ENCODE results near the gene CD79A. TPM values are rescaled to one million over a fixed set of nuclear protein-coding genes. Genes with fewer than 3 reads are reported as not detected.
A peak's percentile ranks its signal among the peaks of the same experiment; 100 is the strongest.

The CD79A gene
- total RNA-seq, 1 donor from 2014 or later: not detected

- peaks cover 7% of the 10 kb centered on the region for H3K36me3 Mint-ChIP-seq (ENCODE audit: low read depth)
- H3K4me1 Mint-ChIP-seq (ENCODE audit: low read depth): peaks cover 27% of the 10 kb centered on the region
- DNase-seq (ENCODE audit: low spot score): no peak
- H3K4me3 Mint-ChIP-seq (ENCODE audit: unreplicated experiment): no peak overlapping the region
- H3K9me3 Mint-ChIP-seq (ENCODE audit: low read depth): no peaks in the 10 kb centered on the region
- peak overlapping the region; percentile 58 for H3K27ac Mint-ChIP-seq (ENCODE audit: unreplicated experiment)
- TF ChIP-seq, protein P1, sequence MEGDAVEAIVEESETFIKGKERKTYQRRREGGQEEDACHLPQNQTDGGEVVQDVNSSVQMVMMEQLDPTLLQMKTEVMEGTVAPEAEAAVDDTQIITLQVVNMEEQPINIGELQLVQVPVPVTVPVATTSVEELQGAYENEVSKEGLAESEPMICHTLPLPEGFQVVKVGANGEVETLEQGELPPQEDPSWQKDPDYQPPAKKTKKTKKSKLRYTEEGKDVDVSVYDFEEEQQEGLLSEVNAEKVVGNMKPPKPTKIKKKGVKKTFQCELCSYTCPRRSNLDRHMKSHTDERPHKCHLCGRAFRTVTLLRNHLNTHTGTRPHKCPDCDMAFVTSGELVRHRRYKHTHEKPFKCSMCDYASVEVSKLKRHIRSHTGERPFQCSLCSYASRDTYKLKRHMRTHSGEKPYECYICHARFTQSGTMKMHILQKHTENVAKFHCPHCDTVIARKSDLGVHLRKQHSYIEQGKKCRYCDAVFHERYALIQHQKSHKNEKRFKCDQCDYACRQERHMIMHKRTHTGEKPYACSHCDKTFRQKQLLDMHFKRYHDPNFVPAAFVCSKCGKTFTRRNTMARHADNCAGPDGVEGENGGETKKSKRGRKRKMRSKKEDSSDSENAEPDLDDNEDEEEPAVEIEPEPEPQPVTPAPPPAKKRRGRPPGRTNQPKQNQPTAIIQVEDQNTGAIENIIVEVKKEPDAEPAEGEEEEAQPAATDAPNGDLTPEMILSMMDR (IDR thresholded peaks at IDR 0.05): no peak
- H3K27me3 Mint-ChIP-seq (ENCODE audit: low read depth): no peaks in the 10 kb centered on the region
These were observed 10.8 kb downstream of the CD79A start for GRCh38 chr19:41887711-41888382.

DNA sequence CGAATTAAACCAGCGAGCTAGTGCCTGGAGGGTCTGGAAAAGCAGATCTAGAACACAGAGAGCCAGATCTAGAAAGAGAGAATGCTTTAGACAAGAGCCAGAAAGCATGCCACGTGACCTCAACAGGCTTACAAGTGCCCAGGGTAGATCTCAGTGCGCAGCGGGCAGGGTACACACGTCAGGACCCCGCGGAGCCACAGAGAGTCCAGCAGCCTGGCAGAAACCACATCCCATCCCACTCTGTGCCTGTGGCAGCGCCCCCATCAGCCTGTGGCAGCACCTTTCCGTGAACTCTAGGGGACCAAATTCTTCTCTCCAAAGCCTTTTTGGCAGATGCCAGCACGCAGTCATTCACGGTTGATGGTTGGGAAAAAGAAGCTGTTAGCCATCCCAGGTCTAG lies 11.8 kb downstream of the CD79A start:
- peaks cover 8% of the 10 kb centered on the region for H3K36me3 Mint-ChIP-seq (ENCODE audit: low read depth)
- no peak overlapping the region for H3K27ac Mint-ChIP-seq (ENCODE audit: unreplicated experiment)
- H3K9me3 Mint-ChIP-seq (ENCODE audit: low read depth): no peaks in the 10 kb centered on the region
- no peak for DNase-seq (ENCODE audit: low spot score)
- no peak overlapping the region for H3K4me3 Mint-ChIP-seq (ENCODE audit: unreplicated experiment)
- TF ChIP-seq, protein P1 (IDR thresholded peaks at IDR 0.05): no peak
- H3K27me3 Mint-ChIP-seq (ENCODE audit: low read depth): no peaks in the 10 kb centered on the region
- H3K4me1 Mint-ChIP-seq (ENCODE audit: low read depth): peaks cover 27% of the 10 kb centered on the region

- H3K27me3 Mint-ChIP-seq (ENCODE audit: low read depth): no peaks in the 10 kb centered on the region
- no peaks in the 10 kb centered on the region for H3K9me3 Mint-ChIP-seq (ENCODE audit: low read depth)
- peaks cover 11% of the 10 kb centered on the region for H3K36me3 Mint-ChIP-seq (ENCODE audit: low read depth)
- TF ChIP-seq, protein P1 (IDR thresholded peaks at IDR 0.05): no peak
- H3K27ac Mint-ChIP-seq (ENCODE audit: unreplicated experiment): no peak overlapping the region
- peaks cover 24% of the 10 kb centered on the region for H3K4me1 Mint-ChIP-seq (ENCODE audit: low read depth)
- H3K4me3 Mint-ChIP-seq (ENCODE audit: unreplicated experiment): no peak overlapping the region
- DNase-seq (ENCODE audit: low spot score): no peak
These were observed 12.8 kb downstream of the CD79A start for GRCh38 chr19:41889896-41890295.

GRCh38 chr19:41890936-41891335 lies 13.9 kb downstream of the CD79A start:
- TF ChIP-seq, protein P1 (IDR thresholded peaks at IDR 0.05): no peak
- Mint-ChIP-seq H3K4me3 (ENCODE audit: unreplicated experiment) (no peak overlapping the region), H3K36me3 (ENCODE audit: low read depth) (peaks cover 16% of the 10 kb centered on the region), H3K4me1 (ENCODE audit: low read depth) (peaks cover 16% of the 10 kb centered on the region), H3K27ac (ENCODE audit: unreplicated experiment) (no peak overlapping the region), H3K9me3 (ENCODE audit: low read depth) (no peaks in the 10 kb centered on the region), H3K27me3 (ENCODE audit: low read depth) (no peaks in the 10 kb centered on the region)
- no peak for DNase-seq (ENCODE audit: low spot score)

DNA sequence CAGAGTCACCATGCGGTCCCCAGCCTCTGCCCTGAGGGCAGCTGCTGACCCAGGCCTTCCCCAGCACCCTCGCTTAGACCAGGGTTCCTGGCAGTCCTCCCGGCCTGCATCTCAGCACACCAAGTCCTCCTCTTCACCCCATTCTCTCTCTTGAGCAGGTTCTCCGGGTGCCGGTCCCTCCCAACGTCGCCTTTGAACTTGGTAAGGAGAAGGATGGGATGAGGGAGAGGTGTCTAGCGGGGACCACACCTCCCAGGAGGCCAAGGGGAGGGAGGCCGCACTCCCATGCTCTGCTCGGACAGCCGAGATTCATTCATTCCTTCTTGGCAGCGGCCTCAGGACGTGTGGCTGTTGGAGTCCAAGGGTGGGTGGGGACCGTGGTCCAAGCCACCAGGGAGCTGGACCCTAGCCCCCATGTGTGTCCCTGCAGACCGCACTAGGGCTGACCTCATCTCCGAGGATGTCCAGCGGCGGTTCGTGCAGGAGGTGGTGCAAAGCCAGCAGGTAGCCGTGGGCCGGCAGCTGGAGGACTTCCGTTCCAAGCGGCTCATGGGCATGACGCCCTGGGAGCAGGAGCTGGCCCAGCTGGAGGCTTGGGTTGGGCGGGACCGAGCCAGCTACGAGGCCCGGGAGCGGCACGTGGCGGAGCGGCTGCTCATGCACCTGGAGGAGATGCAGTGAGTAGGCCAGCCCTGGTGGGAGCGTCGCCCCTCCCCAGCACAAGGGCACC lies 15.3 kb downstream of the CD79A start:
- Mint-ChIP-seq H3K36me3 (ENCODE audit: low read depth) (peaks cover 16% of the 10 kb centered on the region), H3K9me3 (ENCODE audit: low read depth) (no peaks in the 10 kb centered on the region), H3K4me1 (ENCODE audit: low read depth) (peaks cover 2% of the 10 kb centered on the region), H3K4me3 (ENCODE audit: unreplicated experiment) (no peak overlapping the region), H3K27me3 (ENCODE audit: low read depth) (no peaks in the 10 kb centered on the region), H3K27ac (ENCODE audit: unreplicated experiment) (no peak overlapping the region)
- DNase-seq (ENCODE audit: low spot score): peak; percentile 93
- TF ChIP-seq, protein P1 (IDR thresholded peaks at IDR 0.05): no peak

Data from chondrocyte (in vitro differentiated cells).